PC-9 (cell line): Measurements from ENCODE around the gene BTNL9. TPM values are rescaled to one million over a fixed set of nuclear protein-coding genes. Genes with fewer than 3 reads are reported as not detected.
"Not testable (repeated sequence)": the region's sequence is repeated elsewhere in the genome, so short reads cannot be mapped to it uniquely, and the experiment has no call there.

Experiments used
- BruUV-seq: library from RNA; stranded (reverse); fragments of 400-500 nt; replicated peaks from 2 replicates; lab custom pipeline; 2021; lab: Mats Ljungman, UMichigan
- CTCF ChIA-PET: fragments of 300-600 bp; sonication (Branson Sonifier 250); formaldehyde crosslinking; loops from one replicate; lab custom pipeline; 2022; ENCODE audit warnings: antibody characterized with exemption; lab: Charles Lee
- POLR2A ChIA-PET: fragments of 300-600 bp; sonication (Branson Sonifier 250); formaldehyde crosslinking; loops from one replicate; lab custom pipeline; 2022; ENCODE audit warnings: antibody characterized with exemption; ENCODE audit not compliant: unreplicated experiment; lab: Charles Lee
- DNase-seq, 2 experiments: peaks; one replicate each; pipeline versions ENCODE4 v3.0.0 to v3.0.0-alpha.2; 2015 to 2022; ENCODE audit warnings: mixed read lengths in 1 of 2
- H2AFZ ChIP-seq: fragments of 200-600 bp; sonication (generic); 2 replicates; pipeline ENCODE4 v1.8.1; 2017; ENCODE audit warnings: antibody characterized with exemption
- H3F3A ChIP-seq: fragments of 200-600 bp; sonication (generic); 2 replicates; pipeline ENCODE4 v1.8.1; 2017; ENCODE audit warnings: antibody characterized with exemption, mild to moderate bottlenecking, low read depth; ENCODE audit not compliant: insufficient read depth
- H3K27ac ChIP-seq: fragments of 200-600 bp; sonication (generic); 2 replicates; pipeline ENCODE4 v1.6.1; 2016; ENCODE audit warnings: mixed run types
- H3K27me3 ChIP-seq: fragments of 200-600 bp; sonication (generic); 2 replicates; pipeline ENCODE4 v1.6.1; 2016; ENCODE audit warnings: low read depth, mixed run types; ENCODE audit not compliant: insufficient read depth
- H3K36me3 ChIP-seq: fragments of 200-600 bp; sonication (generic); 2 replicates; pipeline ENCODE4 v1.6.1; 2016; ENCODE audit warnings: low read depth, mixed run types
- H3K4me1 ChIP-seq: fragments of 200-600 bp; sonication (generic); replicated peaks from 2 replicates; pipeline ENCODE4 v1.6.1; 2016; ENCODE audit warnings: mixed run types; ENCODE audit not compliant: insufficient read depth
- H3K4me2 ChIP-seq: fragments of 200-600 bp; sonication (generic); 2 replicates; pipeline ENCODE4 v1.6.1; 2017; ENCODE audit warnings: mixed run types
- H3K4me3 ChIP-seq: fragments of 200-600 bp; sonication (generic); 2 replicates; pipeline ENCODE4 v1.6.1; 2016; ENCODE audit warnings: mixed run types
- H3K79me2 ChIP-seq: fragments of 200-600 bp; sonication (generic); 2 replicates; pipeline ENCODE4 v1.6.1; 2017; ENCODE audit warnings: low read depth, mixed run types
- H3K9me2 ChIP-seq: fragments of 200-600 bp; sonication (generic); 2 replicates; pipeline ENCODE4 v1.8.1; 2017; ENCODE audit warnings: mild to moderate bottlenecking; ENCODE audit not compliant: insufficient read depth
- H3K9me3 ChIP-seq: fragments of 200-600 bp; sonication (generic); 2 replicates; pipeline ENCODE4 v1.8.1; 2016; ENCODE audit warnings: low read depth; ENCODE audit not compliant: insufficient read depth
- H4K20me1 ChIP-seq: fragments of 200-600 bp; sonication (generic); 2 replicates; pipeline ENCODE4 v1.8.1; 2017; ENCODE audit not compliant: insufficient read depth
- EZH2 ChIP-seq: fragments of 200-600 bp; sonication (generic); IDR thresholded peaks from 2 replicates; pipeline ENCODE4 v1.8.0; 2017; ENCODE audit warnings: antibody characterized with exemption, low read depth
- intact Hi-C: fragments of 100-400 bp; cut with micrococcal nuclease; formaldehyde crosslinking; loops from one replicate; pipeline ENCODE4 v1.10.0; 2022; ENCODE audit not compliant: unreplicated experiment
- total RNA-seq: library from RNA; stranded (reverse); gene quantifications from 2 replicates; pipeline ENCODE4 v1.2.3, GENCODE V29; 2021
- TF ChIP-seq, protein P1 (sequence below): fragments of 200-600 bp; sonication (generic); conservative IDR thresholded peaks from 2 replicates; pipeline ENCODE4 v1.6.1; 2017; ENCODE audit warnings: mixed run types, antibody characterized with exemption, mild to moderate bottlenecking, moderate library complexity

Gene BTNL9
- total RNA-seq, 1 experiment from 2014 or later: not detected

DNA sequence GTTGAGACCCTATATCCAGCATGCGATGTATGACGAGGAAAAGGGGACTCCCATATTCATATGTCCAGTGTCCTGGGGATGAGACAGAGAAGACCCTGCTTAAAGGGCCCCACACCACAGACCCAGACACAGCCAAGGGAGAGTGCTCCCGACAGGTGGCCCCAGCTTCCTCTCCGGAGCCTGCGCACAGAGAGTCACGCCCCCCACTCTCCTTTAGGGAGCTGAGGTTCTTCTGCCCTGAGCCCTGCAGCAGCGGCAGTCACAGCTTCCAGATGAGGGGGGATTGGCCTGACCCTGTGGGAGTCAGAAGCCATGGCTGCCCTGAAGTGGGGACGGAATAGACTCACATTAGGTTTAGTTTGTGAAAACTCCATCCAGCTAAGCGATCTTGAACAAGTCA, 34.3 kb upstream of the BTNL9 start:
- Histone ChIP-seq H3K27me3 (peaks cover 57% of the 10 kb centered on the region), H3K9me2 (no peaks in the 10 kb centered on the region), H3K4me3 (no peak overlapping the region), H3F3A (no peaks in the 10 kb centered on the region), H3K4me1 (no peaks in the 10 kb centered on the region), H3K27ac (no peak overlapping the region), H2AFZ (no peak overlapping the region), H3K9me3 (no peaks in the 10 kb centered on the region), H3K36me3 (no peaks in the 10 kb centered on the region), H4K20me1 (no peaks in the 10 kb centered on the region), H3K4me2 (no peak overlapping the region), H3K79me2 (no peaks in the 10 kb centered on the region)
- intact Hi-C loops: no loop called here
- TF ChIP-seq, protein P1, sequence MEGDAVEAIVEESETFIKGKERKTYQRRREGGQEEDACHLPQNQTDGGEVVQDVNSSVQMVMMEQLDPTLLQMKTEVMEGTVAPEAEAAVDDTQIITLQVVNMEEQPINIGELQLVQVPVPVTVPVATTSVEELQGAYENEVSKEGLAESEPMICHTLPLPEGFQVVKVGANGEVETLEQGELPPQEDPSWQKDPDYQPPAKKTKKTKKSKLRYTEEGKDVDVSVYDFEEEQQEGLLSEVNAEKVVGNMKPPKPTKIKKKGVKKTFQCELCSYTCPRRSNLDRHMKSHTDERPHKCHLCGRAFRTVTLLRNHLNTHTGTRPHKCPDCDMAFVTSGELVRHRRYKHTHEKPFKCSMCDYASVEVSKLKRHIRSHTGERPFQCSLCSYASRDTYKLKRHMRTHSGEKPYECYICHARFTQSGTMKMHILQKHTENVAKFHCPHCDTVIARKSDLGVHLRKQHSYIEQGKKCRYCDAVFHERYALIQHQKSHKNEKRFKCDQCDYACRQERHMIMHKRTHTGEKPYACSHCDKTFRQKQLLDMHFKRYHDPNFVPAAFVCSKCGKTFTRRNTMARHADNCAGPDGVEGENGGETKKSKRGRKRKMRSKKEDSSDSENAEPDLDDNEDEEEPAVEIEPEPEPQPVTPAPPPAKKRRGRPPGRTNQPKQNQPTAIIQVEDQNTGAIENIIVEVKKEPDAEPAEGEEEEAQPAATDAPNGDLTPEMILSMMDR: no peak
- TF ChIP-seq EZH2: no peak
- no peak for DNase-seq
- no TSS peak for BruUV-seq
- ChIA-PET CTCF (interaction anchor here (0.6 kb wide), 1 partner anchor 572 kb away, joined by 3 read pairs; no protein-coding TSS in a partner anchor), POLR2A (no interaction called here)

DNA sequence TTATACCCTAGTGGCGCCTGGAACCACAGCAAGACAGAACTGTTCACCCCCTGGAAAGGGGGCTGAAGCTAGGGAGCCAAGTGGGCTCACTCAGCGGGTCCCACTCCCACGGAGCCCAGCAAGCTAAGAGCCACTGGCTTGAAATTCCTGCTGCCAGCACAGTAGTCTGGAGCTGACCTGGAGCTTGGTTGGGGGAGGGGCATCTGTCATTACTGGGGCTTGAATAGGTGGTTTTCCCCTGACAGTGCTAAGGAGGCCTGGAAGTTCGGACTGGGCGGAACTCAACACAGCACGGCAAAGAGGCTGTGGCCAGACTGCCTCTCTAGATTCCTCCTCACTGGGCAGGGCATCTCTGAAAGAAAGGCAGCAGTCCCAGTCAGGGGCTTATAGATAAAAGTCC, 31.9 kb upstream of the BTNL9 start:
- CTCF ChIA-PET: no interaction called here
- TF ChIP-seq EZH2: no peak
- TF ChIP-seq, protein P1: no peak
- Histone ChIP-seq H3K79me2 (no peaks in the 10 kb centered on the region), H3K4me1 (no peaks in the 10 kb centered on the region), H4K20me1 (no peaks in the 10 kb centered on the region), H3K9me2 (no peaks in the 10 kb centered on the region), H3K9me3 (no peaks in the 10 kb centered on the region), H3K4me2 (no peak overlapping the region), H3K27me3 (peaks cover 70% of the 10 kb centered on the region), H3F3A (no peaks in the 10 kb centered on the region), H3K27ac (no peak overlapping the region), H3K4me3 (no peak overlapping the region), H2AFZ (no peak overlapping the region), H3K36me3 (no peaks in the 10 kb centered on the region)
- POLR2A ChIA-PET: no interaction called here
- no TSS peak for BruUV-seq
- DNase-seq: no peak
- intact Hi-C loops: no loop called here

DNA sequence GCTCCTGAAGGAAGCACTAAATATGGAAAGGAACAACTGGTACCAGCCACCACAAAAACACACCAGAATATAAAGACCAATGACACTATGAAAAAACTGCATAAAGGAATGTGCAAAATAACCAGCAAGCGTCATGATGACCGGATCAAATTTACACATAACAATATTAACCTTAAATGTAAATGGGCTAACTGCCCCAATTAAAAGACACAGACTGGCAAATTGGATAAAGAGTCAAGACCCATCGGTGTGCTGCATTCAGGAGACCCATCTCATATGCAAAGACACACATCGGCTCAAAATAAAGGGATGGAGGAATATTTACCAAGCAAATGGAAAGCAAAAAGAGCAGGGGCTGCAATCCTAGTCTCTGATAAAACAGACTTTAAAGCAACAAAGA, 30.0 kb upstream of the BTNL9 start:
- H2AFZ ChIP-seq, H3K36me3 ChIP-seq, CTCF ChIA-PET, H3K9me2 ChIP-seq, H3K4me1 ChIP-seq, H3K4me2 ChIP-seq, BruUV-seq, H3K4me3 ChIP-seq, DNase-seq, H3K79me2 ChIP-seq, H3K27ac ChIP-seq, H4K20me1 ChIP-seq, intact Hi-C loops, H3F3A ChIP-seq, H3K9me3 ChIP-seq, POLR2A ChIA-PET: not testable (repeated sequence)
- peaks cover 64% of the 10 kb centered on the region for H3K27me3 ChIP-seq

DNA sequence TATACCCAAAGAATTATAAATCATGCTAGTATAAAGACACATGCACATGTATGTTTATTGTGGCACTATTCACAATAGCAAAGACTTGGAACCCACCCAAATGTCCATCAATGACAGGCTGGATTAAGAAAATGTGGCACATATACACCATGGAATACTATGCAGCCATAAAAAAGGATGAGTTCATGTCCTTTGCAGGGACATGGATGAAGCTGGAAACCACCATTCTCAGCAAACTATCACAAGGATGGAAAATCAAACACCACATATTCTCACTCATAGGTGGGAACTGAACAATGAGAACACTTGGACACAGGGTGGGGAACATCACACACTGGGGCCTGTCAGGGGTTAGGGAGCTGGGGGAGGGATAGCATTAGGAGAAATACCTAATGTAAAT, 25.4 kb upstream of the BTNL9 start:
- DNase-seq, H3K9me2 ChIP-seq, H4K20me1 ChIP-seq, intact Hi-C loops, H3K4me2 ChIP-seq, H3K27ac ChIP-seq, H3K4me1 ChIP-seq, POLR2A ChIA-PET, BruUV-seq, H3K79me2 ChIP-seq, H3F3A ChIP-seq, H3K4me3 ChIP-seq, H3K9me3 ChIP-seq, CTCF ChIA-PET, H2AFZ ChIP-seq, H3K36me3 ChIP-seq: not testable (repeated sequence)
- peaks cover 33% of the 10 kb centered on the region for H3K27me3 ChIP-seq

DNA sequence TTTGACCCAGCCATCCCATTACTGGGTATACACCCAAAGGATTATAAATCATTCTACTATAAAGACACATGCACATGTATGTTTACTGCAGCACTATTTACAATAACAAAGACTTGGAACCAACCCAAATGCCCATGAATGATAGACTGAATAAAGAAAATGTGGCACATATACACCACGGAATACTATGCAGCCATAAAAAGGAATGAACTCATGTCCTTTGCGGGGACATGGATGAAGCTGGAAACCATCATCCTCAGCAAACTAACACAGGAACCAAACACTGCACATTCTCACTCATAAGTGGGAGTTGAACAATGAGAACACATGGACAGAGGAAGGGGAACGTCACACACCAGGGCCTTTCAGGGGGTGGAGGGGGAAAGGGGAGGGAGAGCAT, 22.6 kb upstream of the BTNL9 start:
- BruUV-seq, H3F3A ChIP-seq, DNase-seq, POLR2A ChIA-PET, intact Hi-C loops, H3K36me3 ChIP-seq, H3K4me1 ChIP-seq, H3K27ac ChIP-seq, H3K9me2 ChIP-seq, H2AFZ ChIP-seq, H3K79me2 ChIP-seq, H3K4me3 ChIP-seq, H3K27me3 ChIP-seq, H3K4me2 ChIP-seq, CTCF ChIA-PET, H3K9me3 ChIP-seq, H4K20me1 ChIP-seq: not testable (repeated sequence)
